ENCODE results near the gene NOTCH3.

DNA sequence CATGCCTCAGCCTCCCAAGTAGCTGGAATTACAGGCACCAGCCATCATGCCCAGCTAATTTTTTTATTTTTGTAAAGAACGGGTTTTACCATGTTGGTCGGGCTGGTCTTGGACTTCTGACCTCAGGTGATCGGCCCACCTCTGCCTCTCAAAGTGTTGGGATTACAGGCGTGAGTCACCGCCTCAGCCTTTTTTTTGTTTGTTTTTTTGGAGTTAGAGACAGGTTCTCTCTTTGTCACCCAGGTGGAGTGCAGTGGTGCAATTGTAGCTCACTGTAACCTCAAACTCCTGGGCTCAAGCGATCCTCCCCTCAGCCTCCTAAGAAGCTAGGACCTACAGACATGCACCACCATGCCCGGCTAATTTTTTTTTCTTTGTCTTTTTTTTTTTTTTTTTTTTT, 15.6 kb upstream of the NOTCH3 start:
- TF ChIP-seq POLR2AphosphoS5 (IDR thresholded peaks at IDR 0.05; ENCODE audit: low read depth, low read length) (no peak), TAF1 (IDR thresholded peaks at IDR 0.05; ENCODE audit: low read depth, low read length) (no peak), POLR2A (IDR thresholded peaks at IDR 0.05; ENCODE audit: low read depth, low read length) (no peak)

Measured in GM12891 (cell line).